NCI-H2196 (cell line): Measurements from ENCODE around the gene VRK1.

Experiments used
- DNase-seq: peaks from one replicate; lab custom pipeline; 2025; ENCODE audit not compliant: unreplicated experiment; lab: John Stamatoyannopoulos, UW

VRK1 gene

GRCh38 chr14:96790186-96790585 lies 7.0 kb upstream of the VRK1 start:
- DNase-seq, result no peak

DNA sequence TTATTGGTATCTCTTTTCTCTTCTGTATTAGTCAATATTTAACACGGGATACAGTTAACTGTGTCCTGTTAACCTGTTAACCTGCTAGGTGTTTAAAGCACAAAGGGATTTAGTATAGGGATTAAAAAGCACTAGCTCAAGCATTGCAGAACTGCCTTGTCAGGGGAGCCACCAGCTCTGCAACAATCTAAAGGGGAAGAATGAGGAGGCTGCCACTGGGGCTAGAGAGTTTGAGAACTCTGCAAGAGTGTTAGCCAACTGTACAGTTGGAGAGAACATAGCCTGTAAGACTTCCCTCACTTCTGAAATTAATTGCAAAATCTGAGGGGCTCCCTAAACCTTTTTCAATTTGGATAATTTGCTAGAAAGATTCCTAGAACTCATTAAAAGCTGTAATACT lies 6.5 kb upstream of the VRK1 start:
- no peak for DNase-seq

DNA sequence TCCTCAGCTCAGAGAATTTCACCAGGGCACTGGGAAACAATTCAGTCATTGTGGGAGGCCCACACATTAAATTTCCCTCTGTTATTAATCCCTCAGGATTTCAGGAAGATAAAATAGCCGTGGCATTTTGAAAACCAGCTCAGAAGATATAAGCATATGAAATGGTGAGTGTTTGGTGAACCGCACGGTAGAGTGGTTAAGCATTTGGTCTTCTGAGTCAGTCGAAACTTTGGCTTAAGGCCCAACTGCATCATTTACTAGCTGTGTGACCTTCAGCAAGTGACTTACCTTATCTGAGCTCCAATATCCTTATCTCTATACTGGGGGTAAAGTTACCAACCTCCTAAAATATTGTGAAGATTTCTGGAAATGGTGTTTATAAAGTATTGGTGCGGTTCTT lies 5.2 kb upstream of the VRK1 start:
- DNase-seq, result no peak

GRCh38 chr14:96792591-96792990 lies 4.6 kb upstream of the VRK1 start:
- DNase-seq, result no peak

DNA sequence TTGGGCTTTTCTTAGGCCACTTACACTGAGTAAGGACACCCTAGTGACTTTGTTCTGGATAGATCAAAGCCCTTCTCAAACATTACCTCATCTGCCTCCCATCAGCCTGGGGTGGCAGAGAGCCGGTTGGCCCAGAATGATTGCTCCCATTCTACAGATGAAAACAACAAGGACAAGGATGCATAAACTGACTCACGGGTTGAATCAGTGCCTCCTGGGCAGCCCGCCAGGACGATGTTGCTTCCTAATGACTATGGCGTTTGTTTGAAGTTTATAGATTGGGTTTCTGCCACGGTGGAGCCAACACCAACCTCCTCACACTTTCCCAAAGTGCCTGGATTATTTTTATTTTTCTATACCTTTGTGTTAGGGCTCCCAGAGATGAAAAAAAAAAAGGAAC lies 3.6 kb upstream of the VRK1 start:
- DNase-seq, result no peak

GRCh38 chr14:96795109-96795828 lies 1.9 kb upstream of the VRK1 start:
- no peak for DNase-seq

GRCh38 chr14:96797582-96798349 lies 584 bp downstream of the VRK1 start:
- no peak for DNase-seq

- DNase-seq, result no peak
These were observed 1.8 kb downstream of the VRK1 start for GRCh38 chr14:96798956-96799355.

- no peak for DNase-seq
These were observed 2.4 kb downstream of the VRK1 start for GRCh38 chr14:96799489-96800054.

DNA sequence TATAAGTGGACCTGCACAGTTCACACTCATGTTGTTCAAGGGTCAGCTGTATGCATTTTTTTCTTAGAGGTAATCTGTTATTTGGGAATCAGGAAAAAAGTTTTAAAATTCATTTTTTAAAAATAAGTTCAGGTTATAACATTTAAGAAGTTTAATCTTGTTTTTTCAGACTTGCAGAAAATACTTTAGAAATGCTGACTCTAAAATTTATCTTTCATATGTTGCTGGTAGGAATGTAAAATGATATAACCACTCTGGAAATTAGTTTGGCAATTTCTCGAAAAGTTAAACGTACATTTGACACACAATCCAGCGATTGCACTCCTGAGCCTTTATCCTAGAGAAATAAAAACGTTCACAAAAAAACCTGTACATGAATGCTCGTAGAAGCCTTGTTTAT lies 4.7 kb downstream of the VRK1 start:
- no peak for DNase-seq

DNA sequence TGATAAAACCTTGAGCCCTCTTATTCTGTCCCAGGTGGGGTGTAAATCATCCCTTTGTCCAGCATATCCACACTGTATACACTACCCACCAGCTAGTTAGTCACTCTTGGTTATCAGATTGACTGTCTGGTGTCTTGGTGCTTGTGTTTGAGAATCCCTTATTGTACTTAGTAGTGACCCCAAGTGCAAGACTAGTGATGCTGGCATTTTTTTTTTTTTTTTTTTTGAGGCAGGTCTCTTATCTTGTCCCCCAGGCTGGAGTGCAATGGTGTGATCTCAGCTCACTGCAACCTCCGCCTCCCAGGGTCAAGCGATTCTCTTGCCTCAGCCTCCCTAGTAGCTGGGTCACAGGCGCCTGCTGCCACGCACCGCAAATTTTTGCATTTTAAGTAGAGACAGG lies 5.8 kb downstream of the VRK1 start:
- no peak for DNase-seq

GRCh38 chr14:96803958-96804357 lies 6.8 kb downstream of the VRK1 start:
- no peak for DNase-seq

DNA sequence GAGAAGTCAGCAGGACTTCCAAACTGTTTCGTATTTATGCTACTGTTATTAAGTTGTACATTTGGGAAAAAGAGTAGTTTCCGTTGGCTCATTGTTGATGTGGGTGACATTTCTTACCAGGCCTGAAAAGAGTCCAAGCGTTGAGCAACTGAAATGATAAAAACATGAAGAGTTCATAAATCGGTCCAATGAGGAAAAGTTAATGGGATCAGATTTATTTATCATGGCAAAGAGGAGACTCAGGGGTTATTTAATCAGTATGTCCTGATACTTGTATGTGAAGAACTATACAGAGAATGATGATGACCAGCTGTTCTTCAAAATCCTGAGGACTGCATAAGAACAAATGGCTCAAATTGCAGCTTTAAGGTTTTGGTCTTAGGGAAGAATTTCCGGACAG lies 7.7 kb downstream of the VRK1 start:
- DNase-seq, result no peak

DNA sequence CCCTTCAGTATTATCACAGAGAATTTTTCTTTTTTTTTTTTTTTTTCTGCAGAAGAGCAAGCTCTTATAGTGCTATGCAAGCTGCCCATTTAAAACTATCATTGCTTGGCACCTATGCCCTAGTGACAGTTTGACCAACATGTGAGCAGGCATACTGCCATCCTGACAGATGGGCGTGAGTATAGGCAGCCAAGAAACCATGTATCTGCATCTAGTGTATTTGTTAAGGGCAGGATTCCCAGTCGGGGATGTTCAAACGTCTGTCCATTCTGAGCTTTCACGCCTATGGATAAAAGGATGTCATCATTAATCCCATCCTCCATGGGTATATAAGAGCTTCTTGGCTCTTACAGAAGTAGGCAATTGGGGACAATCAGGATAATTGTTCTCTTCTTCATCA lies 8.8 kb downstream of the VRK1 start:
- no peak for DNase-seq

- no peak for DNase-seq
These were observed 9.7 kb downstream of the VRK1 start for GRCh38 chr14:96806836-96807235.

DNA sequence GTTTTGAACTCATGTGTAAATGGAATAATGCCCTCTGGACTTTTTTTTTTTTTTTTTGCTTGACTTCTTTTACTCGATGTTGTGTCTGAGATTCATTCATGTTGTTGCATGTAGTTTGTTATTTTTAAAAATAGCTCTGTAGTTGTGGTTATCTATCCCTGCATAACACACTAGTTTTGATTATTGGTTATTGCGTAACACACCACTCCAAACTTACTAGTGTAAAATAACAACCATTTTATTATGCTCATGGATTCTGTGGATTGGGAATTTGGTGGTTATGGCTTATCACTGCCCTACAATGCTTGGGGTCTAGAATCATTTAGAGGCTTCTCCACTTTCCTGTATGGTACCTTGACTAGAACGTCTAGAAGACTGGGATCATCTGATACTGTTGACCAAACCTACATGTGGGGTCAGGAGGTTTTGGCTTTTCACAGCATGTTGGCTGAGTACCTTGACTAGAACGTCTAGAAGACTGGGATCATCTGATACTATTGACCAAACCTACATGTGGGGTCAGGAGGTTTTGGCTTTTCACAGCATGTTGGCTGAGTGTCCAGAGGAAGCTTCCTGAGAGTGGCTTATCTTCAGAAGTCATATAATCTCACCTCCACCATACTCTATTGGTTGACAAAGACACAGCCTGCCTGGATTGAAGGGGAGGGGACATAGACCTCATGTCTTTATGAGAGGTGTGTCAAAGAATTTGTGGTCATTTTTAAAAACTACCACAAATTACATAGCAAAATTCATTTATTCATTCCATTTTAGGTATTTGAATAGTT lies 11.6 kb downstream of the VRK1 start:
- no peak for DNase-seq

DNA sequence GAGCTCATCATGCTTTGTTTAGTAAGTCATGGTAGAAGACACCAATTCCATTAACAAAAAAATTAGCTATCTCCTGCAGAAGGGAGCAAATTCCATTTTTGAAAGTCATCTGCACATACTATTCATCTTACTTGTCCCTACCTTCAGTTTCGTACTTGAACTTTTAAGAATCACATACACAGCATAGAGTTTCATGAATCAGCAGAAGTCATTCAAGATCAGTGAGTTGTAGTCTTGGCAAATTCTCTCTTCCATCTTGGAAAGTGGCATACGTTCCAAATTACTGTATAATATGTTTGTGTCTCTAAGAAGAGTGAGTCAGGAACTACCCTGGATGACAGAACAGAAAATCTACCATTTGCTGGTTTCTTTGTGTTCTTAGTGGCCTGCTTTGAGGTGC lies 14.1 kb downstream of the VRK1 start:
- DNase-seq, result no peak

DNA sequence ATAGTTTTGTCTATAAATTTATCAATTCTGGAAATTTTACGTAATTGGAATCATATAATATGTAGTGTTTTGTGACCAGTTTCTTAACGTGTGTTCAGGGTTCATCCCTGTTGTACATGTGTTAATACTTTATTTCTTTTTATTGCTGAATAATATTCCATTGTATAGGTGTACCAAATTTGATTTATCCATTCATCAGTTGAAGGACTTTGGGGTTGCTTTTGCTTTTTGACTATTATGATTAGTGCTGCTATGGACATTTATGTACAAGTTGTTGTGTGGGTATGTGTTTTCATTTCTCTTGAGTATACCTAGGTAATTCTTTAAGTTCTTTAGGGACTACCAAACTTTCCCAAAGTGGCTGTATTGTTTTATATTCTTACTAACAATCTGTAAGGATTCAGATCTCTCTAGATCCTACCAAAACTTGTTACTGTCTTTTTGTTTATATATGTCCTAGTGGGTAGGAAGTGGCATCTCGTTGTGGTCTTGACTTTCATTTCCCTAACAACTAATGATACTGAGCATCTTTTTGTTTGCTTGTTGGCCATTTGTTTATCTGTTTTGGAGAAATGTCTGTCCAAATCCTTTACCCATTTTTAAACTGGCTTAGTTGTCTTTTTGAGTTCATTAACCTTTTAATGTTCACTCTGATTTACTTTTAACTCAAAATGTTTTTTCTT lies 14.9 kb downstream of the VRK1 start:
- DNase-seq, result no peak

GRCh38 chr14:96816281-96816680 lies 19.1 kb downstream of the VRK1 start:
- no peak for DNase-seq

DNA sequence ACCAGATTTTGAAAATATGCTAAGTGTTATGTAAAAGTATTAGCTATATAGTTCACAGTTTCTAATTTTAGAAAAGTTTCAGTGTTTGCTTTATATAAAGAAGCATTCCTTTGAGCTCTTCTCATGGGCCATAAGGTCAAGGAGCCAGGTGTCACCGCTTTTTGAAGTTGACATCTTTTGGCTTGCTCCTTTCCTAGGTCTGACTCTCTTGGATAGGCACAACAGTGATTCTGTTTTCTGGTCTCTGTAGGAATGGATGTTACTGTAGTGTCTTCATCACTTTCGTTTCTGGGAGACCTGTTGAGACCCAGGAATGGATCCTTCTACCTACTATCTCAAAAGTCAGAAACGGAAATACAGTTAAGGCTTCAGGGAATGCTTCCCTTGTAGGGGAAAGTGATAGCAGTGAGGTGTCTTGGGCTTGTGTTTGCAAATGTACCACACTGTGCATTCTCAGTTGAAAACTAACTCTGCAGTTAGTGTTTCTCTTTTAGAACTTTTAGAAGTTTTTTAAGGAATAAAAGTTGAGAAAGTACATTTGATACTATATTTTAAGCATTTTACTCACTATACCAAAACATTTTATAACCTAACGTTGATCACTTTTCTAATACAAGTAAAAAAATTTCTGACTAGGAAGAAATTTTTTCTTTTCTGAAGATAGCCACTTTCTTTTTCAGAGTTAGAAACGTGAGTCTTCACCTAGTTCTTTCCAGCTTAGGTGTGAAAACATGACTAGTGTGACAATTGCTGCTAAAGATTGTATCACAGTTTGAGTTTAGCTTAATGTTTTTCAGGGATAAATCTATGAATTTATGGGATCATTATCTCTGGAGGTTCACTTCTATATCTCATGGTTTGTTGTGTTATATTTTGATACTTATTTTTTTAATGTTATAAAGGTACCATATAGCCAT lies 20.8 kb downstream of the VRK1 start:
- no peak for DNase-seq
